Tibial nerve (tissue), 4 donors: Measurements from ENCODE around the gene TEKT4.

Experiments used
- EP300 ChIP-seq, 2 donors: sonication (generic); formaldehyde crosslinking; IDR thresholded peaks; one replicate each; pipeline ENCODE4 v1.6.1; 2017; ENCODE audit warnings: antibody characterized with exemption in 2 of 2, mild to moderate bottlenecking in 1 of 2
- POLR2A ChIP-seq, 2 donors: fragments of 450-650 bp; IDR thresholded peaks; one replicate each; pipeline ENCODE4 v1.6.1; 2017; ENCODE audit warnings: antibody characterized with exemption in 2 of 2, mild to moderate bottlenecking in 2 of 2, moderate library complexity in 2 of 2
- TF ChIP-seq, protein P1 (sequence below), 5 experiments: fragments of 200-600 bp in 3 of 5; fragments of 450-650 bp in 2 of 5; sonication (generic) in 3 of 5; IDR thresholded peaks; one replicate each; pipeline ENCODE4 v1.5.1; 2016 to 2019; ENCODE audit warnings: antibody characterized with exemption in 5 of 5, mild to moderate bottlenecking in 3 of 5, moderate library complexity in 2 of 5

DNA sequence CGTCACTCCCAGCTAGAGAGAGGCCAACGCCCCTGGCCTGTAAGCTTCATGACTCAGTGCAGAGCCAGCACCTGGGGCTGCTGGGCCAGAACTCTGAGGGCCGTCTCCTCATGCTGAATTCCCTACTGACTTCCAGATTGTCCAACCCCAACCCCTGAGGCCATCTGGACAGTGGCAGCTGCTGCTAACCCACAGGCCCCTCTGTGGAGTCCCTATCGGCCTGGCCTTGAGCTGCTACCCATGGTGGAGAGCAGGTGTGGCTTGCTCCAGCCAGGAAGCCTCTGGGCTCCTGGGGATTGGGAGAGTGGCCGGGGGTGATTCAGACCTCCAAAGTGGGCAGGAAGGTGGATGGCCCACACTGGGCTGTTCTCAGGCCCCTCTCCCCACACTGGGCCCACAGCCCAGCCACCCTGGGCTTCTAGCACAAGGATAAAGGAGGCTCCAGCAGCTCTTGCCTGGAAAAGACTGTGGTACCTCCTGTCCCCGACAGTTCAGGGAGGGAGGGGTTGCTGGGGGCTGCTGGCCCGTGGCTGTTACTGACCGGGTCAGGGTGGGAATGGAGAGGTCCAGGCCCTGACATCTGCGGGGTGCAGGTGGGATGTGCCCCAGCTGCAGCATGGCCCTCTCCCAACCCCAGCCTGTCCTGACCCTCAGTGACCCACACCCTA, 8.2 kb downstream of the TEKT4 start:
- TF ChIP-seq, protein P1, sequence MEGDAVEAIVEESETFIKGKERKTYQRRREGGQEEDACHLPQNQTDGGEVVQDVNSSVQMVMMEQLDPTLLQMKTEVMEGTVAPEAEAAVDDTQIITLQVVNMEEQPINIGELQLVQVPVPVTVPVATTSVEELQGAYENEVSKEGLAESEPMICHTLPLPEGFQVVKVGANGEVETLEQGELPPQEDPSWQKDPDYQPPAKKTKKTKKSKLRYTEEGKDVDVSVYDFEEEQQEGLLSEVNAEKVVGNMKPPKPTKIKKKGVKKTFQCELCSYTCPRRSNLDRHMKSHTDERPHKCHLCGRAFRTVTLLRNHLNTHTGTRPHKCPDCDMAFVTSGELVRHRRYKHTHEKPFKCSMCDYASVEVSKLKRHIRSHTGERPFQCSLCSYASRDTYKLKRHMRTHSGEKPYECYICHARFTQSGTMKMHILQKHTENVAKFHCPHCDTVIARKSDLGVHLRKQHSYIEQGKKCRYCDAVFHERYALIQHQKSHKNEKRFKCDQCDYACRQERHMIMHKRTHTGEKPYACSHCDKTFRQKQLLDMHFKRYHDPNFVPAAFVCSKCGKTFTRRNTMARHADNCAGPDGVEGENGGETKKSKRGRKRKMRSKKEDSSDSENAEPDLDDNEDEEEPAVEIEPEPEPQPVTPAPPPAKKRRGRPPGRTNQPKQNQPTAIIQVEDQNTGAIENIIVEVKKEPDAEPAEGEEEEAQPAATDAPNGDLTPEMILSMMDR (IDR thresholded peaks at IDR 0.05), result no peak
- TF ChIP-seq POLR2A (IDR thresholded peaks at IDR 0.05) (no peak), EP300 (IDR thresholded peaks at IDR 0.05) (no peak)
